Tibial nerve (tissue), 3 donors: ENCODE measurements around the gene IL36A.

ENCODE experiments used
- POLR2A ChIP-seq, 2 donors: fragments of 450-650 bp; IDR thresholded peaks; one replicate each; pipeline ENCODE4 v1.6.1; 2017; ENCODE audit warnings: antibody characterized with exemption in 2 of 2, mild to moderate bottlenecking in 2 of 2, moderate library complexity in 2 of 2
- TF ChIP-seq, protein P1 (sequence below), 5 experiments: fragments of 200-600 bp in 3 of 5; fragments of 450-650 bp in 2 of 5; sonication (generic) in 3 of 5; IDR thresholded peaks; one replicate each; pipeline ENCODE4 v1.5.1; 2016 to 2019; ENCODE audit warnings: antibody characterized with exemption in 5 of 5, mild to moderate bottlenecking in 3 of 5, moderate library complexity in 2 of 5

DNA sequence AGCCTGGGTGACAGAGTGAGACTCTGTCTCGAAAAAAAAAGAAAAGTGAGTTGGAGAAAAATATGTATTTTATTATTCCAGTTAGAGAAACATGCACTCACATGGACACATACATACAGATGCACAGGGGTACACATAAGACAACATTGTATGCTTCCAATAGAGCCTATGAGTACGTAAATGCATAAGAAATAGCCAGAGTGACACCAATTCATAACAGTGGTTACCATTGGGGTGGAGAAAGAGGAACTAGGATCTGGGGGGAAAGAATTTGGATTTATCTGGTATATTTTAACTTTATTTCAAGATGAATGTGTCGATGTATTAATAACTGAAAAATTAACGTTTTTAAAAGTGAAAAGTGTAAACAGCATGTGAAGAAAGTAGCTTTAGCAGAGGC lies 16.1 kb downstream of the IL36A start:
- TF ChIP-seq, protein P1, sequence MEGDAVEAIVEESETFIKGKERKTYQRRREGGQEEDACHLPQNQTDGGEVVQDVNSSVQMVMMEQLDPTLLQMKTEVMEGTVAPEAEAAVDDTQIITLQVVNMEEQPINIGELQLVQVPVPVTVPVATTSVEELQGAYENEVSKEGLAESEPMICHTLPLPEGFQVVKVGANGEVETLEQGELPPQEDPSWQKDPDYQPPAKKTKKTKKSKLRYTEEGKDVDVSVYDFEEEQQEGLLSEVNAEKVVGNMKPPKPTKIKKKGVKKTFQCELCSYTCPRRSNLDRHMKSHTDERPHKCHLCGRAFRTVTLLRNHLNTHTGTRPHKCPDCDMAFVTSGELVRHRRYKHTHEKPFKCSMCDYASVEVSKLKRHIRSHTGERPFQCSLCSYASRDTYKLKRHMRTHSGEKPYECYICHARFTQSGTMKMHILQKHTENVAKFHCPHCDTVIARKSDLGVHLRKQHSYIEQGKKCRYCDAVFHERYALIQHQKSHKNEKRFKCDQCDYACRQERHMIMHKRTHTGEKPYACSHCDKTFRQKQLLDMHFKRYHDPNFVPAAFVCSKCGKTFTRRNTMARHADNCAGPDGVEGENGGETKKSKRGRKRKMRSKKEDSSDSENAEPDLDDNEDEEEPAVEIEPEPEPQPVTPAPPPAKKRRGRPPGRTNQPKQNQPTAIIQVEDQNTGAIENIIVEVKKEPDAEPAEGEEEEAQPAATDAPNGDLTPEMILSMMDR (IDR thresholded peaks at IDR 0.05): no peak
- no peak for TF ChIP-seq POLR2A (IDR thresholded peaks at IDR 0.05)
